ENCODE measurements around the gene ASCL3.

GRCh38 chr11:8937659-8938058, 5.2 kb downstream of the ASCL3 start:
- no peak for TF ChIP-seq CTCF (IDR thresholded peaks at IDR 0.05)
- no peak for TF ChIP-seq POLR2A (IDR thresholded peaks at IDR 0.05; ENCODE audit: low read depth)
- no peak for TF ChIP-seq EP300 (IDR thresholded peaks at IDR 0.05)
- TF ChIP-seq POLR2AphosphoS5 (IDR thresholded peaks at IDR 0.05) = no peak

Data from esophagus muscularis mucosa (tissue), 4 donors.